Suprapubic skin (tissue), 3 donors: ENCODE results near the gene PAK1.

Source experiments
- CTCF ChIP-seq, 2 donors: fragments of 200-600 bp in 1 of 2; fragments of 450-650 bp in 1 of 2; sonication (generic) in 1 of 2; IDR thresholded peaks; one replicate each; pipeline ENCODE4 v1.5.1; 2016 to 2019; ENCODE audit warnings: antibody characterized with exemption in 2 of 2, mild to moderate bottlenecking in 1 of 2, moderate library complexity in 1 of 2
- POLR2AphosphoS5 ChIP-seq, 3 donors: sonication (generic); formaldehyde crosslinking; IDR thresholded peaks; one replicate each; pipeline ENCODE4 v1.6.1; 2017; ENCODE audit warnings: antibody characterized with exemption in 3 of 3

GRCh38 chr11:77501758-77502157 lies 27.9 kb upstream of the PAK1 start:
- no peak for TF ChIP-seq POLR2AphosphoS5 (IDR thresholded peaks at IDR 0.05)
- no peak for TF ChIP-seq CTCF (IDR thresholded peaks at IDR 0.05)
